ENCODE results near the gene SMPD2.

- TF ChIP-seq TCF12 (IDR thresholded peaks at IDR 0.05; ENCODE audit: low read depth) (no peak), REST (IDR thresholded peaks at IDR 0.05; ENCODE audit: low read depth) (no peak), YY1 (IDR thresholded peaks at IDR 0.05; ENCODE audit: low read depth) (no peak), EGR1 (IDR thresholded peaks at IDR 0.05) (no peak), RAD21 (IDR thresholded peaks at IDR 0.05; ENCODE audit: low read depth) (no peak), TAF1 (IDR thresholded peaks at IDR 0.05; ENCODE audit: low read depth) (no peak), NFIC (IDR thresholded peaks at IDR 0.05) (no peak), USF1 (IDR thresholded peaks at IDR 0.05) (no peak), FOXM1 (IDR thresholded peaks at IDR 0.05; ENCODE audit: borderline replicate concordance, low read depth) (no peak), CEBPB (IDR thresholded peaks at IDR 0.05) (no peak), EP300 (IDR thresholded peaks at IDR 0.05; ENCODE audit: borderline replicate concordance) (no peak), MAX (IDR thresholded peaks at IDR 0.05) (no peak), TEAD4 (IDR thresholded peaks at IDR 0.05) (no peak)
These were observed 6.6 kb downstream of the SMPD2 start for GRCh38 chr6:109447087-109447486.
